Hepatocyte (in vitro differentiated cells): ENCODE data around the gene CTNND2.

ENCODE experiments used
- EZH2 ChIP-seq: fragments of 200-600 bp; sonication (generic); IDR thresholded peaks from 2 replicates; pipeline ENCODE4 v1.6.1; 2016; ENCODE audit warnings: antibody characterized with exemption, mild to moderate bottlenecking, borderline replicate concordance
- TF ChIP-seq, protein P1 (sequence below): fragments of 200-600 bp; sonication (generic); IDR thresholded peaks from 2 replicates; pipeline ENCODE4 v1.5.1; 2016; ENCODE audit warnings: antibody characterized with exemption, mild to moderate bottlenecking; ENCODE audit not compliant: poor library complexity

DNA sequence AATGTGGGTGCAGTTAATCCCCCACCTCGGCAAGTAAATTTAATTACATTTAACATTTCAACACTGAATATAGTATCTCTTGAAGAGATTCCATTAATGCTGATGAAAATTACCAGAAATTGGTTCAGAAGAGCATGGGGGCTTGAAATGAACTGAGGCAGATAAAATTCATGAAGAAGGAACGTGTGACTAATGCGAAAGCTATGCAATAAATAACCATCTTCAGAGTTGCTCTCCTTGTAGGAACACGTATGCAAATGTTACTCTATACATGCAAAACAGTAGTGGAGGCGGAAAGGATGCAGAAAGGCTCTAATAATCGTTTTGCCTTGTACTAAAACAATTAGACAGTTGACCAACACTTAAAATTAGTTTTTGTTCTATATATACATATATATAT, 320.2 kb downstream of the CTNND2 start:
- TF ChIP-seq EZH2 = no peak
- TF ChIP-seq, protein P1, sequence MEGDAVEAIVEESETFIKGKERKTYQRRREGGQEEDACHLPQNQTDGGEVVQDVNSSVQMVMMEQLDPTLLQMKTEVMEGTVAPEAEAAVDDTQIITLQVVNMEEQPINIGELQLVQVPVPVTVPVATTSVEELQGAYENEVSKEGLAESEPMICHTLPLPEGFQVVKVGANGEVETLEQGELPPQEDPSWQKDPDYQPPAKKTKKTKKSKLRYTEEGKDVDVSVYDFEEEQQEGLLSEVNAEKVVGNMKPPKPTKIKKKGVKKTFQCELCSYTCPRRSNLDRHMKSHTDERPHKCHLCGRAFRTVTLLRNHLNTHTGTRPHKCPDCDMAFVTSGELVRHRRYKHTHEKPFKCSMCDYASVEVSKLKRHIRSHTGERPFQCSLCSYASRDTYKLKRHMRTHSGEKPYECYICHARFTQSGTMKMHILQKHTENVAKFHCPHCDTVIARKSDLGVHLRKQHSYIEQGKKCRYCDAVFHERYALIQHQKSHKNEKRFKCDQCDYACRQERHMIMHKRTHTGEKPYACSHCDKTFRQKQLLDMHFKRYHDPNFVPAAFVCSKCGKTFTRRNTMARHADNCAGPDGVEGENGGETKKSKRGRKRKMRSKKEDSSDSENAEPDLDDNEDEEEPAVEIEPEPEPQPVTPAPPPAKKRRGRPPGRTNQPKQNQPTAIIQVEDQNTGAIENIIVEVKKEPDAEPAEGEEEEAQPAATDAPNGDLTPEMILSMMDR = no peak
